ENCODE data around the gene TKT.

Gene TKT

DNA sequence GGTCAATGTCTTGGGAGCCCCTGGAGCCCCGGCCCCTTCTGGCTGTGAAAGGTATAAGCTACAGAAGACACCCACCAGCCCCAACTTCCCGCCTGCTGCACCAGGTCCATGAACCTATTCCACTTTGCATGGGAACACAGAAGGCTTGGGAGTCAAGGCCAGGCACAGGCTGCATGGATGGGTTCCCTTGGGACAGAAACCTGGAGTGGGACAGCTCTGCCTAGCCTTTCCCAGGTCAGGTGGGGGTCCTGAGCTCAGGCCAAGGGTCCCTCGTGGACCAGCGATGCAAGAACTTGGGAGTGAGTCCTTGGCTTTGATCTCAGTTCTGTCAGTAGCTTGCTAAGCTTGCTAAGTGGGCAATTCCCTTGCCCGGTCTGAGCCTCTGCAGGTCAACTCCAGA lies 25.0 kb downstream of the TKT start:
- DNase-seq, result no peak
- no peaks in the 10 kb centered on the region for H3K27me3 ChIP-seq (ENCODE audit: control insufficient read depth in 1 of 2, insufficient read depth in 1 of 2, low read length in 2 of 2)
- H3K79me1 ChIP-seq (replicated peaks; ENCODE audit: low read length, poor library complexity, severe bottlenecking), result peaks cover 60% of the 10 kb centered on the region
- no peak overlapping the region for H4K91ac ChIP-seq (ENCODE audit: low read length)
- H3K9ac ChIP-seq (ENCODE audit: low read length), result no peak overlapping the region
- peaks cover 96 to 99% of the 10 kb centered on the region in 2 experiments for H3K36me3 ChIP-seq (ENCODE audit: control insufficient read depth in 1 of 2, insufficient read depth in 2 of 2, low read depth in 1 of 2, low read length in 2 of 2)
- no peak overlapping the region for H4K8ac ChIP-seq (ENCODE audit: low read length)
- no peak overlapping the region for H2BK120ac ChIP-seq (ENCODE audit: low read depth, low read length)
- no peak overlapping the region for H2AFZ ChIP-seq (ENCODE audit: low read depth, low read length)
- H3K9me3 ChIP-seq (ENCODE audit: control insufficient read depth, low read length), result no peaks in the 10 kb centered on the region
- H2BK5ac ChIP-seq (ENCODE audit: low read depth, low read length, poor library complexity, severe bottlenecking), result no peak overlapping the region
- H3K14ac ChIP-seq (ENCODE audit: low read length in 2 of 2), result no peak overlapping the region
- no peak overlapping the region for H3K27ac ChIP-seq (ENCODE audit: low read length, poor library complexity, severe bottlenecking)
- H3K4ac ChIP-seq (ENCODE audit: low read depth in 1 of 2, low read length in 2 of 2), result no peak overlapping the region
- H2AK5ac ChIP-seq (ENCODE audit: low read length, severe bottlenecking), result no peak overlapping the region
- H3K4me1 ChIP-seq (ENCODE audit: control insufficient read depth, insufficient read depth, low read depth, low read length), result peaks cover 29% of the 10 kb centered on the region
- H3K4me3 ChIP-seq (ENCODE audit: insufficient read depth in 1 of 2, low read depth in 1 of 2, low read length in 2 of 2), result no peak overlapping the region
- H2BK12ac ChIP-seq (ENCODE audit: low read length in 2 of 2), result no peak overlapping the region
- over 99% methylated on average over 5 of the region's 5 CpGs for WGBS
- H2BK15ac ChIP-seq (ENCODE audit: low read depth, poor library complexity, severe bottlenecking), result no peak overlapping the region
- no peak overlapping the region for H3K23ac ChIP-seq (ENCODE audit: low read length in 2 of 2)
- no peak overlapping the region for H3K18ac ChIP-seq (ENCODE audit: low read depth in 1 of 2, low read length in 2 of 2)
- H3K4me2 ChIP-seq (ENCODE audit: low read length, poor library complexity, severe bottlenecking), result no peak overlapping the region

GRCh38 chr3:53230041-53230621 lies 25.7 kb downstream of the TKT start:
- H2BK5ac ChIP-seq (ENCODE audit: low read depth, low read length, poor library complexity, severe bottlenecking), result no peak overlapping the region
- WGBS, result 95% methylated on average over 16 of the region's 16 CpGs
- H3K36me3 ChIP-seq (ENCODE audit: control insufficient read depth in 1 of 2, insufficient read depth in 2 of 2, low read depth in 1 of 2, low read length in 2 of 2), result peaks cover 96 to 99% of the 10 kb centered on the region in 2 experiments
- H3K18ac ChIP-seq (ENCODE audit: low read depth in 1 of 2, low read length in 2 of 2), result no peak overlapping the region
- H3K27me3 ChIP-seq (ENCODE audit: control insufficient read depth in 1 of 2, insufficient read depth in 1 of 2, low read length in 2 of 2), result no peaks in the 10 kb centered on the region
- no peak for DNase-seq
- no peak overlapping the region for H3K14ac ChIP-seq (ENCODE audit: low read length in 2 of 2)
- H3K23ac ChIP-seq (ENCODE audit: low read length in 2 of 2), result no peak overlapping the region
- H3K4me3 ChIP-seq (ENCODE audit: insufficient read depth in 1 of 2, low read depth in 1 of 2, low read length in 2 of 2), result no peak overlapping the region
- H3K9ac ChIP-seq (ENCODE audit: low read length), result no peak overlapping the region
- no peak overlapping the region for H3K27ac ChIP-seq (ENCODE audit: low read length, poor library complexity, severe bottlenecking)
- peaks cover 60% of the 10 kb centered on the region for H3K79me1 ChIP-seq (replicated peaks; ENCODE audit: low read length, poor library complexity, severe bottlenecking)
- peaks cover 24% of the 10 kb centered on the region for H3K4me1 ChIP-seq (ENCODE audit: control insufficient read depth, insufficient read depth, low read depth, low read length)
- H2AFZ ChIP-seq (ENCODE audit: low read depth, low read length), result no peak overlapping the region
- H2BK15ac ChIP-seq (ENCODE audit: low read depth, poor library complexity, severe bottlenecking), result no peak overlapping the region
- no peak overlapping the region for H2BK12ac ChIP-seq (ENCODE audit: low read length in 2 of 2)
- no peak overlapping the region for H2BK120ac ChIP-seq (ENCODE audit: low read depth, low read length)
- H4K8ac ChIP-seq (ENCODE audit: low read length), result no peak overlapping the region
- H3K4ac ChIP-seq (ENCODE audit: low read depth in 1 of 2, low read length in 2 of 2), result no peak overlapping the region
- H3K9me3 ChIP-seq (ENCODE audit: control insufficient read depth, low read length), result no peaks in the 10 kb centered on the region
- no peak overlapping the region for H4K91ac ChIP-seq (ENCODE audit: low read length)
- no peak overlapping the region for H3K4me2 ChIP-seq (ENCODE audit: low read length, poor library complexity, severe bottlenecking)
- H2AK5ac ChIP-seq (ENCODE audit: low read length, severe bottlenecking), result no peak overlapping the region

DNA sequence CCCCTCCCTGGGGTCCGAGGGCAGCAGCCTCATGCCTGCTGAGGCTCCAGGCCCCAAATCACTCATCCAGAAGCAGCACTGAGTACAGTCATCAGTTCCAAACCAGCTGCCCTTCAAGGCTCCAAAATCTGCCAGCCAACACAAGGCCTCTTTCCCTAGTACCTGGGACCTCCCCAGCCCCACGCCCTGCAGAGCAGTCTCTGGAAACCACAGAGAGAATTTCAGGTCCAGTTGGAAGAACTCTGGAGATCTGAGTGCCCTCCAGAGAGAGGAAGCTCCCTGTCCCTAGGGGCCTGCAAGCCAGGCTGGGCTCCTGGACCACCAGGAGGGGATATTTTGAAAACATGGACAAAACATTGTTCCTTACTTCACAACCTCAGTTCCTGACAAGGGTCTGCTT lies 26.2 kb downstream of the TKT start:
- peaks cover 96 to 100% of the 10 kb centered on the region in 2 experiments for H3K36me3 ChIP-seq (ENCODE audit: control insufficient read depth in 1 of 2, insufficient read depth in 2 of 2, low read depth in 1 of 2, low read length in 2 of 2)
- no peak overlapping the region for H2BK12ac ChIP-seq (ENCODE audit: low read length in 2 of 2)
- no peak overlapping the region for H3K27ac ChIP-seq (ENCODE audit: low read length, poor library complexity, severe bottlenecking)
- H2BK15ac ChIP-seq (ENCODE audit: low read depth, poor library complexity, severe bottlenecking), result no peak overlapping the region
- no peak overlapping the region for H2BK120ac ChIP-seq (ENCODE audit: low read depth, low read length)
- no peak overlapping the region for H3K23ac ChIP-seq (ENCODE audit: low read length in 2 of 2)
- H2AK5ac ChIP-seq (ENCODE audit: low read length, severe bottlenecking), result no peak overlapping the region
- no peak overlapping the region for H2BK5ac ChIP-seq (ENCODE audit: low read depth, low read length, poor library complexity, severe bottlenecking)
- WGBS, result 95% methylated on average over 2 of the region's 2 CpGs
- H3K4me1 ChIP-seq (ENCODE audit: control insufficient read depth, insufficient read depth, low read depth, low read length), result peaks cover 22% of the 10 kb centered on the region
- H3K9me3 ChIP-seq (ENCODE audit: control insufficient read depth, low read length), result no peaks in the 10 kb centered on the region
- no peak overlapping the region for H3K4me3 ChIP-seq (ENCODE audit: insufficient read depth in 1 of 2, low read depth in 1 of 2, low read length in 2 of 2)
- no peak overlapping the region for H3K14ac ChIP-seq (ENCODE audit: low read length in 2 of 2)
- no peak overlapping the region for H3K4ac ChIP-seq (ENCODE audit: low read depth in 1 of 2, low read length in 2 of 2)
- DNase-seq, result no peak
- H3K27me3 ChIP-seq (ENCODE audit: control insufficient read depth in 1 of 2, insufficient read depth in 1 of 2, low read length in 2 of 2), result no peaks in the 10 kb centered on the region
- H3K79me1 ChIP-seq (replicated peaks; ENCODE audit: low read length, poor library complexity, severe bottlenecking), result peaks cover 59% of the 10 kb centered on the region
- H4K8ac ChIP-seq (ENCODE audit: low read length), result no peak overlapping the region
- no peak overlapping the region for H2AFZ ChIP-seq (ENCODE audit: low read depth, low read length)
- H3K4me2 ChIP-seq (ENCODE audit: low read length, poor library complexity, severe bottlenecking), result no peak overlapping the region
- H4K91ac ChIP-seq (ENCODE audit: low read length), result no peak overlapping the region
- H3K18ac ChIP-seq (ENCODE audit: low read depth in 1 of 2, low read length in 2 of 2), result no peak overlapping the region
- no peak overlapping the region for H3K9ac ChIP-seq (ENCODE audit: low read length)

DNA sequence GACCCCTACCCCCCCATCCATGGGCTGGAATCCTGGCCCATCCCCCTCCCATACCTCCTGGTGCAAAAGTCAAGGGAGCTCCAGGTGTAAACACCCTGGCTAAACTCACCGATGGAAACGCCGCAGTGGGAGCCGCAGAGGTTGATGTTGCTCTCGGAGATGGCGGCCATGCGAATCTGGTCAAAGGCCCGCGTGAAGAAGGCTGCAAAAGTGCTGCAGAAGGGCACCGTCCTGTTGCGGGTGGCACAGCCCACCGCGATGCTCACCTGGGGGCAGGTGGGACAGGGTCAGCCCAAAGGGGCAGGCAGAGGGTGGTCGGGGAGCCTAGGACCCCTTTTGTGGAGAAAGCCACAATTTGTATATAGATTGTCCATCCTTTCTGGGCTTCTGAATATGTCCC lies 26.7 kb downstream of the TKT start:
- WGBS, result over 99% methylated on average over 13 of the region's 14 CpGs
- H3K4ac ChIP-seq (ENCODE audit: low read depth in 1 of 2, low read length in 2 of 2), result no peak overlapping the region

More for the DNA sequence above, 26.7 kb downstream of the TKT start:
- no peak overlapping the region for H3K4me3 ChIP-seq (ENCODE audit: insufficient read depth in 1 of 2, low read depth in 1 of 2, low read length in 2 of 2)
- no peak overlapping the region for H4K91ac ChIP-seq (ENCODE audit: low read length)
- H2BK15ac ChIP-seq (ENCODE audit: low read depth, poor library complexity, severe bottlenecking), result no peak overlapping the region
- H2BK12ac ChIP-seq (ENCODE audit: low read length in 2 of 2), result no peak overlapping the region
- no peak overlapping the region for H2AK5ac ChIP-seq (ENCODE audit: low read length, severe bottlenecking)
- peaks cover 19% of the 10 kb centered on the region for H3K4me1 ChIP-seq (ENCODE audit: control insufficient read depth, insufficient read depth, low read depth, low read length)
- no peak overlapping the region for H3K14ac ChIP-seq (ENCODE audit: low read length in 2 of 2)
- H2BK120ac ChIP-seq (ENCODE audit: low read depth, low read length), result no peak overlapping the region
- no peak overlapping the region for H3K4me2 ChIP-seq (ENCODE audit: low read length, poor library complexity, severe bottlenecking)
- H4K8ac ChIP-seq (ENCODE audit: low read length), result no peak overlapping the region
- H2BK5ac ChIP-seq (ENCODE audit: low read depth, low read length, poor library complexity, severe bottlenecking), result no peak overlapping the region
- no peak for DNase-seq
- H3K23ac ChIP-seq (ENCODE audit: low read length in 2 of 2), result no peak overlapping the region
- H3K18ac ChIP-seq (ENCODE audit: low read depth in 1 of 2, low read length in 2 of 2), result no peak overlapping the region
- H3K36me3 ChIP-seq (ENCODE audit: control insufficient read depth in 1 of 2, insufficient read depth in 2 of 2, low read depth in 1 of 2, low read length in 2 of 2), result peaks cover 96 to 100% of the 10 kb centered on the region in 2 experiments
- H2AFZ ChIP-seq (ENCODE audit: low read depth, low read length), result no peak overlapping the region
- no peak overlapping the region for H3K9ac ChIP-seq (ENCODE audit: low read length)
- no peaks in the 10 kb centered on the region for H3K9me3 ChIP-seq (ENCODE audit: control insufficient read depth, low read length)
- peaks cover 56% of the 10 kb centered on the region for H3K79me1 ChIP-seq (replicated peaks; ENCODE audit: low read length, poor library complexity, severe bottlenecking)
- H3K27me3 ChIP-seq (ENCODE audit: control insufficient read depth in 1 of 2, insufficient read depth in 1 of 2, low read length in 2 of 2), result no peaks in the 10 kb centered on the region
- H3K27ac ChIP-seq (ENCODE audit: low read length, poor library complexity, severe bottlenecking), result no peak overlapping the region
